Left ventricle myocardium superior (tissue), 1 donor: ENCODE data around the gene TAS2R31. TPM values are rescaled to one million over a fixed set of nuclear protein-coding genes. Genes with fewer than 3 reads are reported as not detected.
A peak's percentile ranks its signal among the peaks of the same experiment; 100 is the strongest.
"Not testable (repeated sequence)": the region's sequence is repeated elsewhere in the genome, so short reads cannot be mapped to it uniquely, and the experiment has no call there.

Experiments
- ATAC-seq: fragments of 200-7000 bp; cut with Tn5 transposase; one replicate; pipeline ENCODE4 v1.9.1; 2020; ENCODE audit warnings: mild to moderate bottlenecking, moderate library complexity
- DNase-seq: peaks from one replicate; pipeline ENCODE4 v3.0.0-alpha.2; 2020
- intact Hi-C: fragments of 100-400 bp; cut with micrococcal nuclease; formaldehyde crosslinking; loops from one replicate; pipeline ENCODE4 v1.11.0; 2022
- long read RNA-seq: library from polyadenylated mRNA; unstranded; transcript quantifications from one replicate; pipeline ENCODE4 v2.0.0, GENCODE V29; 2021
- total RNA-seq: library from RNA; stranded (reverse); fragmentation: NEBNext Ultra II Directional; extraction: Animal tissue kit (Norgen Biotek cat#: 25700); gene quantifications from one replicate; pipeline ENCODE4 v1.2.1, GENCODE V29; 2021
- donor health status: DM: no; HTN: yes; CAD: no; lungs with severe emphysema.

Gene TAS2R31, protein sequence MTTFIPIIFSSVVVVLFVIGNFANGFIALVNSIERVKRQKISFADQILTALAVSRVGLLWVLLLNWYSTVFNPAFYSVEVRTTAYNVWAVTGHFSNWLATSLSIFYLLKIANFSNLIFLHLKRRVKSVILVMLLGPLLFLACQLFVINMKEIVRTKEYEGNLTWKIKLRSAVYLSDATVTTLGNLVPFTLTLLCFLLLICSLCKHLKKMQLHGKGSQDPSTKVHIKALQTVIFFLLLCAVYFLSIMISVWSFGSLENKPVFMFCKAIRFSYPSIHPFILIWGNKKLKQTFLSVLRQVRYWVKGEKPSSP
- total RNA-seq, result 0.67 TPM
- long read RNA-seq, result 0 reads

GRCh38 chr12:11031307-11031706 is at the start of gene TAS2R31:
Gene TAS2R31 (minus strand): TSS chr12:11031407. CDS start chr12:11031335, 72 bp downstream.
- intact Hi-C loops, result no loop called here
- ATAC-seq, result no peak
- DNase-seq, result no peak

DNA sequence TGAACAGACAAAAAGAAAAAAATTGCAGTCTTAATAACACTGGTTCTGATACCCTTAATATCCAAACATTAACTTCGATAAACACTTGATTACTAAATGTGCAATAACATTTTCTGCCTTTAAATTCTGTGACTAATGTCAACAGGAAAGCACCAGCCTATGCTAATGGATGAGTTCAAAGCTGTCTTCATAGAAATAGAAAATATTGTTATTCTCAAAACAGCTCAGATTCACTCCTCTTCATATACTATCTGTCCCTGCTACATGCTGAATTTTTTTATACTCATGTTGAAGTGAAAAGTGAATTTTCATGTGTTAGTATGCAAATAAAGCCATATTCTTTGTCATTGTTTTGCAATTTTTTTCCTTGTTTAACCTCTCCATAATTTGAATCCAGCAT is 47.0 kb upstream of the TAS2R31 start:
- ATAC-seq (no peak), DNase-seq (no peak)
- intact Hi-C loops, result no loop called here

DNA sequence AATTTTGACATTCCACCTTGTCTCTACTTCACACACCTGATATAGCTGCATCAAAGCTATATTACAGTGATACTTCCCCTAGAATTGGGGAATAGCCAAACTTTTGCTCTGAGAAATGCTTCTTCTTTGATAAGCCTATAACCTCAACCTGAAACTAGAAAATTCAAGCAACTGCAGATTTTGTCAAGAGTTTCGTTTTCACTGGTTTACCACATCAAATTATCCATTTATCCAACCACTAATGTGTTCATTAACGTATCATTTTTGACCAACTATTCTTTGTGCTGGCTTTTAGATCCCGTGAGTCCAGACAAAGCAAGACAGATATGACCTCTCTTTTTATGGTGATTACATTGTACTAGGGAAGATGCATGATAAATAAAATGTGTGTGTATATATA is 44.4 kb upstream of the TAS2R31 start:
- no peak for ATAC-seq
- no peak for DNase-seq
- intact Hi-C loops, result no loop called here

DNA sequence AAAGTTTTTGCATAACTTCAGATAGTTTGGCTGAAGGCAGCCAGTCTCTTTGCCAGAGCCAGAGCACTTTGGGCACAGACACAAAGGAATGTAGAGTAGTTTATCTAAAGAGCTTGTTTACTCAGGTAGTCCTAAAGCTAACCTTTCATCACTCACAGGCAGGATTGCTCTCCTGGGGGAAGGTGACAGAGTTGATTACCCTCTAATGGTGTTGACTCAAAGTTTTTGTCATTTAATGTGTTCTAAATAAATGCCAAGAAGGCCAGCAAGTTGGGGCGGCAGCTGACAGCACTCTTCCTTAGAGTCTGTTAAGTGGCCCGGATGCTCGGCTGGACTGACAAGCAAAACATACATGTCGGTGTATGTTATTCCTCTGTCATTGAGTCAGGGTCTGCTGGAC is 40.2 kb upstream of the TAS2R31 start:
- intact Hi-C loops, result no loop called here
- ATAC-seq (no peak), DNase-seq (no peak)

- ATAC-seq (no peak), DNase-seq (no peak)
- intact Hi-C loops, result no loop called here
Observed at GRCh38 chr12:11070999-11071398, 39.8 kb upstream of the TAS2R31 start.

GRCh38 chr12:11069854-11070365 is 38.7 kb upstream of the TAS2R31 start:
- DNase-seq (no peak), ATAC-seq (no peak)
- intact Hi-C loops, result no loop called here

- intact Hi-C loops, result no loop called here
- DNase-seq (no peak), ATAC-seq (peak; percentile 97)
Observed at GRCh38 chr12:11067514-11067913, 36.3 kb upstream of the TAS2R31 start.

- ATAC-seq, intact Hi-C loops, DNase-seq: not testable (repeated sequence)
Observed at GRCh38 chr12:11062194-11062593, 31.0 kb upstream of the TAS2R31 start, which contains the start of gene TAS2R46. Gene TAS2R46 (minus strand): TSS chr12:11062294. CDS start chr12:11062294, 0 bp downstream.

- DNase-seq, result no peak
- intact Hi-C loops, result no loop called here
- ATAC-seq, result no peak
Observed at GRCh38 chr12:11059784-11060183, 28.6 kb upstream of the TAS2R31 start.

DNA sequence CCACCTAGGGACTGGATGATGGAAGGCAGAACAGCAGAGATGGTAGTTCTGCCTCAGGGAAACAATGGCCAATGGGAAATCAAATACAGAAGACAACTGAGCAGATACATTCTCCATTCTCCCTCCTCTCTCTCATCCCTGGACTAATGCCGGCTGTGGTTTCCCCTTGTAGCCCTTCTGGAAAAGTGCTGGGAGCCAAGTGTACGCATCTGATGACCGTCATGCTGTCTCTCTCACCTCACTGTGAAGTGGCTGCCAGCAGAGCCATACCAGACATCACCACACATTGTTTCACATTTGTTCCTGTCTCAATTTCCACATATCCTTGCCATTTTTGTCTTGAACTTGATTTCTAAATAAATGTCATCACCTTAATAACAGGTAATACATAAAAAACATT is 27.8 kb upstream of the TAS2R31 start:
- intact Hi-C loops, result no loop called here
- ATAC-seq (peak; percentile 98), DNase-seq (no peak)

DNA sequence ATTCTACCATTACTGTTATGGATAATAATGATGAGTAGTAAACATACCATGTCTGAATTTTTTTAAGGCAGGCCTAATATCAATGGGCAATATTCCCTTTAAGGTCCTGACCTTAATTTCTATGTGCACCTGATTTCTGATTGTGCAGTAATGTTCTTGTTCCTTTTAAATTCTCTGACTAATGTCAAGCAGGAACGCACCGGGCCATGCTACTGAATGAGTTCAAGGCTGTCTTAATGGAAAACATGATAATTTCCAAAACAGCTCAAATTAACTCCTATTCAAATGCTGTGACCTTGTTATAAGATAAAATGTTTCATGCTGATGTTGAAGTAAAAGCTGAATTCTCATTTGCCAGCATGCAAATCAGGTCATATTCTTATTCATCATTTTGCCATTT is 24.1 kb upstream of the TAS2R31 start:
- no peak for DNase-seq
- no peak for ATAC-seq
- intact Hi-C loops, result no loop called here

GRCh38 chr12:11049806-11050531 is 18.8 kb upstream of the TAS2R31 start:
- ATAC-seq, intact Hi-C loops, DNase-seq: not testable (repeated sequence)

GRCh38 chr12:11041366-11041765 is 10.2 kb upstream of the TAS2R31 start:
- DNase-seq, ATAC-seq, intact Hi-C loops: not testable (repeated sequence)

DNA sequence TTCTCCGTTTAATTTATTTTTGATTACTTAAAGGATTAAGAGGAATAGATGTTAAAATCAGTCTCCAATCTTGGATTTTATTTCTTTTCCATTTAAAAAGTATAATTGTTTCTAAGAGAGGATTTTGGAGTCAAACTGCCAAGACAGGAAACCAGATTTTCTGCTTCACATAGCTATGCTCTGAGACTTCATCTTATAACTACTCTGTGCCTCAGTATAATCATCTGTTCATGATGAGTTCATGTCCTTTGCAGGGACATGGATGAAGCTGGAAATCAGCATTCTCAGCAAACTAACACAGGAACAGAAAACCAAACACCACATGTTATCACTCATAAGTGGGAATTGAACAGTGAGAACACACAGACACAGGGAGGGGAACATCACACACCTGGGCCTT is 9.0 kb upstream of the TAS2R31 start:
- DNase-seq, result no peak
- intact Hi-C loops, result no loop called here
- no peak for ATAC-seq

GRCh38 chr12:11039171-11039570 is 8.0 kb upstream of the TAS2R31 start:
- ATAC-seq (no peak), DNase-seq (no peak)
- intact Hi-C loops, result no loop called here

DNA sequence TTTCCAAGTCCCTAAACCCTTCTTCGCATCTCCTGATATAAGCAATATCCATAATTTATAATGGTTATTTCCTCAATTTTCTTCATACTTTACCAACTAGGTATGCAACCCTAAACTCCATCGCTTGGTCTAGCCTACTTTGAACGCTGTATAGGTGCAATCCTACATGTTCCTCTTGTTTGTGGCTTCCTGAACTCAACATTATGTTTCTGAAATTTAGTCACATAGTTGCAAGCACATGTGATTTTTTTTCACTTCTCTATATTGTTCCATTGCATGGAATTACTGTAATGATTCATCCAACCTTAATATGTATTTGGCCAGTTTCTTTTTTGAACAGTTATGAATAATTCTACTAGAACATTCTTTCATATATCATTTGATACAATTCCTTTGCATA is 2.8 kb upstream of the TAS2R31 start:
- DNase-seq, intact Hi-C loops, ATAC-seq: not testable (repeated sequence)

DNA sequence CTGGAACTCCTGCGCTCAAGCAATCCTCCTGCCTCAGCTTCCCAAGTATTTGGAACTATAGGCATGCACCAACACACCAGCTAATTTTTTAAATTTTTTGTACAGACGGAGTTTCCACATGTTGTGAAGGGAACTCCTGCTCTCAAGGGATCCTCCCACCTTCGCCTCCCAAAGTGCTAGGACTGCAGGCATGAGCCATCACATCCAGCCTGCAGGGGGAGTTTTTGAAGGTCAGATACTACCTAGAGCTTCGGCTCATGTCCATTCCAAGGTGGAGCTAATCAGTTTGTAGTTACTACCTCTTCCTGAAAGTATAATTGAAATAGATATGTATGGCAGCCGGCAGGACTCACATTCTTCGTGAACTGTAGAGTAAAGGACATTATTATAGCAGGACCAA is 5.1 kb downstream of the TAS2R31 start:
- no peak for ATAC-seq
- intact Hi-C loops, result no loop called here
- no peak for DNase-seq

GRCh38 chr12:11023387-11023786 is 7.8 kb downstream of the TAS2R31 start:
- no peak for ATAC-seq
- intact Hi-C loops, result no loop called here
- DNase-seq, result no peak

GRCh38 chr12:11022520-11022919 is 8.7 kb downstream of the TAS2R31 start, which contains the start of gene TAS2R19:
Gene TAS2R19 (minus strand): TSS chr12:11022620. CDS start chr12:11022571, 49 bp downstream.
- intact Hi-C loops, result no loop called here
- ATAC-seq, result no peak
- no peak for DNase-seq

DNA sequence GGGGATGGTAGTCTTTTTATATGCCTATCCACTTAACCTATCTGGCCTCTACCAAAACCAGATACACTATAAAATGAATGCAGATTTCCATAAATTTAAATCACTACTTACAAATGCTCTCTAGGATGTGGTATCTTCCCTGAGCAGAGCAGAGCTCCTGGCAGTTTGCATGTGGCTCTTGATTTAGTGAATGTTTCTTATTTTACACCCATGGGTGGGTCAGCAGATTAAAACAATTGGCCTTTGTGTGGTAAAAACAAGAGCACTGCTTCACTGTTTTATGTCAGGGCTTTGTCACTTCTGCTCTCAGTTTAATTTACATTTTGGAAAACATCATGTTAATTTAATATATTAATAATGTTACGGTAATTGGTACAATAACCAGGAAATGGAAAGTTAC is 14.3 kb downstream of the TAS2R31 start:
- ATAC-seq (no peak), DNase-seq (no peak)
- intact Hi-C loops, result no loop called here
